ENCODE data around the gene MXD1. TPM values are rescaled to one million over a fixed set of nuclear protein-coding genes. Genes with fewer than 3 reads are reported as not detected.
A peak's percentile ranks its signal among the peaks of the same experiment; 100 is the strongest.

The MXD1 gene
- total and polyA plus RNA-seq, 12 donors: 1.7 to 12.1 (median 7.1) TPM

DNA sequence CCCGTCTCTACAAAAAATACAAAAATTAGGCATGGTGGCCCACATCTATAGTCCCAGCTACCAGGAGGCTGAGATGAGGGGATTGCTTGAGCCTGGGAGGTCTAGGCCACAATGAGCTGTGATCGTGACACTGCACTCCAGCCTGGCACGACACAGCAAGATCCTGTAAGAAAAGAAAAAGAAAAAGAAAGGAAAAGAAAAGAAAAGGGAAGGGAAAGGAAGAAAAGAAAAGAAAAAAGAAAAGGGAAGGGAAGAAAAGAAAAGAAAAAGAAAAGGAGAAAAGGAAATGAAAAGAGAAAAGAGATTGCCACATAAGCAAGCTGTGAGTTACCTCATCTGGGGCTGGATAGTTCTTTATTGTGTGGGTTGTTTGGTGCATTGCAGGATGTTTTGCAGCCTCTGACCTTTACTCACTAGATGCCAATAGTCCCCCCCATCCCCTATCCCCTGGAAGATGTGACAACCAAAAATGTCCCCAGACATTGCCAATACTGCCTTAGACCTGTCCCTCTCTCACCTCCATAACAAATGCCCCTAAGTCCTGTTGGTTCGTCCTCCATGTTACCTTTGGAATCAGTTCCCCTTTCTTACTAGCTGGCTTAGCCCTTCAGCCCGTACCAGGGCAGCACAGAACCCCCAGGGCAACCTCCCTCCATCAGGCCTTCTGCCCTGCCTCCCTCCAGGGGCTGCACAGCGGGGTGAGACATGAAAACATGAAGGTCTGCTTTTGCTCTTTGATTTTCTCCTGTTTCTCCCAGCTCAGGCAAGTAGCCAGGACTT is 37.6 kb downstream of the MXD1 start:
- TF ChIP-seq, protein P1, sequence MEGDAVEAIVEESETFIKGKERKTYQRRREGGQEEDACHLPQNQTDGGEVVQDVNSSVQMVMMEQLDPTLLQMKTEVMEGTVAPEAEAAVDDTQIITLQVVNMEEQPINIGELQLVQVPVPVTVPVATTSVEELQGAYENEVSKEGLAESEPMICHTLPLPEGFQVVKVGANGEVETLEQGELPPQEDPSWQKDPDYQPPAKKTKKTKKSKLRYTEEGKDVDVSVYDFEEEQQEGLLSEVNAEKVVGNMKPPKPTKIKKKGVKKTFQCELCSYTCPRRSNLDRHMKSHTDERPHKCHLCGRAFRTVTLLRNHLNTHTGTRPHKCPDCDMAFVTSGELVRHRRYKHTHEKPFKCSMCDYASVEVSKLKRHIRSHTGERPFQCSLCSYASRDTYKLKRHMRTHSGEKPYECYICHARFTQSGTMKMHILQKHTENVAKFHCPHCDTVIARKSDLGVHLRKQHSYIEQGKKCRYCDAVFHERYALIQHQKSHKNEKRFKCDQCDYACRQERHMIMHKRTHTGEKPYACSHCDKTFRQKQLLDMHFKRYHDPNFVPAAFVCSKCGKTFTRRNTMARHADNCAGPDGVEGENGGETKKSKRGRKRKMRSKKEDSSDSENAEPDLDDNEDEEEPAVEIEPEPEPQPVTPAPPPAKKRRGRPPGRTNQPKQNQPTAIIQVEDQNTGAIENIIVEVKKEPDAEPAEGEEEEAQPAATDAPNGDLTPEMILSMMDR (IDR thresholded peaks at IDR 0.05): no peak
- TF ChIP-seq POLR2A (IDR thresholded peaks at IDR 0.05): no peak
- no peak overlapping the region for H3K27ac ChIP-seq
- no peaks in the 10 kb centered on the region for H3K36me3 ChIP-seq (replicated peaks in 1 of 2)
- H3K9me3 ChIP-seq (replicated peaks in 1 of 3): no peaks in the 10 kb centered on the region
- H3K4me3 ChIP-seq: no peak overlapping the region
- H3K4me1 ChIP-seq (replicated peaks in 1 of 2): no peaks in the 10 kb centered on the region
- intact Hi-C loops (cut with DNase I): no loop called here
- peak in 1 of 7 donors; percentile 31 for DNase-seq
- H3K27me3 ChIP-seq: no peaks in the 10 kb centered on the region
- WGBS, 4 donors: 81 to 87% (median 83%) methylated on average over 6 of the region's 6 CpGs

DNA sequence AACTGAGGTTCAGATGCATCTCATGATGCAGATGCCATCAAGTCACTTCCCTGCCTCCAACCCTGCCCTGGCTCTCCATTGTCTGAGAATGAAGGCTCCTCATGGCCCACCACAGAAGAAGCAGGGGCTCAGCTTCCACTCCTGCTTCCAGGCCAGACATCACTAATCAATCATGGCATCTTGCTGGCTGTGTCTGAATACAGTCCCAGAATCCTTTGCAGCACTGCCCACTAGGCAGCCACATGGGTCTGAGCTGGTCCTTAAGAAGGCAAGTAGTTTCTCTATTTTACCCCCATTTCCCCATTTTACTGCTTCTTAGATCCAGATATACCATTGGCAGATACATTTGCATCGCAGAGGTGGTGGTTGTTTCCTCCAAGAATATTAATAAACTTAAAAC is 39.2 kb downstream of the MXD1 start:
- peak in 1 of 7 donors; percentile 11 for DNase-seq
- TF ChIP-seq, protein P1 (IDR thresholded peaks at IDR 0.05): no peak
- no peak for TF ChIP-seq POLR2A (IDR thresholded peaks at IDR 0.05)
- no peaks in the 10 kb centered on the region for H3K4me1 ChIP-seq (replicated peaks in 1 of 2)
- H3K36me3 ChIP-seq (replicated peaks in 1 of 2): no peaks in the 10 kb centered on the region
- H3K27ac ChIP-seq: no peak overlapping the region
- no peak overlapping the region for H3K4me3 ChIP-seq
- intact Hi-C loops (cut with DNase I): no loop called here
- H3K27me3 ChIP-seq: no peaks in the 10 kb centered on the region
- 92 to 100% (median 98%) methylated on average over 1 of the region's 1 CpG for WGBS, 4 donors
- H3K9me3 ChIP-seq (replicated peaks in 1 of 3): no peaks in the 10 kb centered on the region

DNA sequence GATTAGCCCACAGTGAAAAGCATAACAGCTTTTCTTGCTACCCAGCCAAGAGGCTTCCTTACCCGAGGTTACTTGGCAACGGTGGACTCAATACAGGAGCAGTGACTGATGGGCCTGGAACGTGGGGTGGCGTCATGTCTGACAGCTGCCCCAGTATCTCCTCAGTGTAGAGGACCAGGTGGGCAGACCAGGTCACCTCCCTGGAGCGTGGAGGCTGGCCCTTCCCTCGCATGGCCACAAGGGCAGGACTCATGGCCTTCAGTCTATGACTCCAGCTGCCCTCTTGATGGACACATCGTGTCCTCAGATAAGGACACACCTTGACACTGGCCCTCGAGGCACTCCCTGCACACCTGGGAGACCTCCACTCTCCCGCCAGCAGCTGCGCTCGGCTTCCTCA is 40.1 kb downstream of the MXD1 start:
- H3K4me1 ChIP-seq (replicated peaks in 1 of 2): no peaks in the 10 kb centered on the region
- H3K27me3 ChIP-seq: no peaks in the 10 kb centered on the region
- intact Hi-C loops (cut with DNase I): no loop called here
- no peaks in the 10 kb centered on the region for H3K9me3 ChIP-seq (replicated peaks in 1 of 3)
- TF ChIP-seq POLR2A (IDR thresholded peaks at IDR 0.05): no peak
- TF ChIP-seq, protein P1 (IDR thresholded peaks at IDR 0.05): no peak
- no peak overlapping the region for H3K4me3 ChIP-seq
- 83 to 86% (median 85%) methylated on average over 5 to 11 of the region's 11 CpGs for WGBS, 4 donors
- DNase-seq: peak in 1 of 7 donors; percentile 31
- H3K36me3 ChIP-seq (replicated peaks in 1 of 2): no peaks in the 10 kb centered on the region
- H3K27ac ChIP-seq: no peak overlapping the region

DNA sequence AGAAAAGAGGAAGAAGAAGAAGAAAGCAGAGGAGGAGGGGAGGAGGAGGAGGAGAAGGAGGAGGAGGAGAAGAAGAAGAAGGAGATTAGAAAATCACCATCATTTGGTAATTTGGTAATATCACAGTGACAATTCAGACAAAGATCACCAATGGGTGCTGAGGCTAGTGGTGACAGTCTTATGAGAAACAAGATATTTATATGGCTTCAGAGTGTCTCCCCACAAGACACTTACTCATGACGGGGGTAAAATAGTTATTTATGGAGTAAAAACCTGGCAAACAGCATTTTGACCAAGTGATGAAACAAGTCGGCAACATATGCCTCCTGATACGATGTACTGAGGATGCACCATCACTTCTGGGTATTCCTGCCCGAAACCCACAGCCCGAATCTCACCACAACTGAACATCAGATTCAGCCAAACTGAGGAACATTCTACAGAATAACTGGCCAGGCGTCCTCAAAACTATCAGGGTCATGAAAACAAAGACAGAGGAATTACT is 41.6 kb downstream of the MXD1 start:
- H3K36me3 ChIP-seq (replicated peaks in 1 of 2): no peaks in the 10 kb centered on the region
- H3K27ac ChIP-seq: no peak overlapping the region
- intact Hi-C loops (cut with DNase I): no loop called here
- H3K9me3 ChIP-seq (replicated peaks in 1 of 3): no peaks in the 10 kb centered on the region
- H3K27me3 ChIP-seq: no peaks in the 10 kb centered on the region
- TF ChIP-seq POLR2A (IDR thresholded peaks at IDR 0.05): no peak
- TF ChIP-seq, protein P1 (IDR thresholded peaks at IDR 0.05): no peak
- WGBS, 4 donors: 80 to 88% (median 85%) methylated on average over 6 of the region's 6 CpGs
- DNase-seq: peak in 1 of 7 donors; percentile 11
- no peaks in the 10 kb centered on the region for H3K4me1 ChIP-seq (replicated peaks in 1 of 2)
- no peak overlapping the region for H3K4me3 ChIP-seq
